Astrocyte (in vitro differentiated cells and primary cell): ENCODE results near the gene OR11H6.

ENCODE experiments used
- CTCF ChIP-seq: IDR thresholded peaks from 2 replicates; pipeline ENCODE4 v1.5.1; 2011; ENCODE audit warnings: low read depth, mild to moderate bottlenecking, inconsistent platforms, low read length, moderate library complexity; ENCODE audit not compliant: insufficient read depth
- EZH2 ChIP-seq: IDR thresholded peaks from 2 replicates; pipeline ENCODE4 v1.6.1; 2012; ENCODE audit warnings: mild to moderate bottlenecking, low read length, inconsistent platforms; ENCODE audit not compliant: insufficient read depth

- TF ChIP-seq CTCF (no peak), EZH2 (no peak)
Measured at GRCh38 chr14:20209595-20209994, 13.9 kb upstream of the OR11H6 start.
